Measurements from ENCODE around the gene SBK2. TPM values are rescaled to one million over a fixed set of nuclear protein-coding genes. Genes with fewer than 3 reads are reported as not detected.

Gene SBK2
- total RNA-seq, 2 experiments from 2014 or later, result not detected

GRCh38 chr19:55538132-55538531, 1.2 kb upstream of the SBK2 start:
- Histone ChIP-seq H3K9me3 (ENCODE audit: control insufficient read depth in 1 of 2, insufficient read depth in 1 of 2, low read length in 2 of 2) (no peaks in the 10 kb centered on the region), H3K4me1 (ENCODE audit: insufficient read depth, low read length) (no peaks in the 10 kb centered on the region), H3K27me3 (ENCODE audit: control insufficient read depth in 1 of 2, insufficient read depth in 2 of 2, low read length in 2 of 2) (no peaks in the 10 kb centered on the region), H3K36me3 (ENCODE audit: insufficient read depth, low read length) (no peaks in the 10 kb centered on the region), H3K4me3 (ENCODE audit: low read length) (no peak overlapping the region), H3K27ac (ENCODE audit: low read depth in 1 of 2, low read length in 2 of 2) (no peak overlapping the region)
- ChIA-PET POLR2A (no interaction called here), CTCF (no interaction called here)
- intact Hi-C loops (cut with DNase I, micrococcal nuclease), result no loop called here
- no peaks in the 10 kb centered on the region for H3K27me3 Mint-ChIP-seq
- no peak for ATAC-seq (ENCODE audit: poor library complexity)
- H3K9me3 Mint-ChIP-seq, result no peaks in the 10 kb centered on the region
- H3K4me3 Mint-ChIP-seq, result no peak overlapping the region
- no peak for DNase-seq
- no peaks in the 10 kb centered on the region for H3K4me1 Mint-ChIP-seq (ENCODE audit: low read depth)
- H3K36me3 Mint-ChIP-seq (ENCODE audit: low read depth), result no peaks in the 10 kb centered on the region
- H3K27ac Mint-ChIP-seq, result no peak overlapping the region
- TF ChIP-seq CTCF (IDR thresholded peaks at IDR 0.05), result no peak

GRCh38 chr19:55537741-55538111, 793 bp upstream of the SBK2 start:
- Mint-ChIP-seq H3K4me1 (ENCODE audit: low read depth) (no peaks in the 10 kb centered on the region), H3K9me3 (no peaks in the 10 kb centered on the region), H3K4me3 (no peak overlapping the region), H3K27me3 (no peaks in the 10 kb centered on the region), H3K36me3 (ENCODE audit: low read depth) (no peaks in the 10 kb centered on the region), H3K27ac (no peak overlapping the region)
- ATAC-seq (ENCODE audit: poor library complexity) (no peak), DNase-seq (no peak)
- Histone ChIP-seq H3K27me3 (ENCODE audit: control insufficient read depth in 1 of 2, insufficient read depth in 2 of 2, low read length in 2 of 2) (no peaks in the 10 kb centered on the region), H3K9me3 (ENCODE audit: control insufficient read depth in 1 of 2, insufficient read depth in 1 of 2, low read length in 2 of 2) (no peaks in the 10 kb centered on the region), H3K4me1 (ENCODE audit: insufficient read depth, low read length) (no peaks in the 10 kb centered on the region), H3K4me3 (ENCODE audit: low read length) (no peak overlapping the region), H3K27ac (ENCODE audit: low read depth in 1 of 2, low read length in 2 of 2) (no peak overlapping the region), H3K36me3 (ENCODE audit: insufficient read depth, low read length) (no peaks in the 10 kb centered on the region)
- intact Hi-C loops (cut with DNase I, micrococcal nuclease), result no loop called here
- CTCF ChIA-PET, result no interaction called here
- POLR2A ChIA-PET, result no interaction called here
- no peak for TF ChIP-seq CTCF (IDR thresholded peaks at IDR 0.05)

- POLR2A ChIA-PET, result interaction anchor here (0.6 kb wide), 1 partner anchor 20 kb away, joined by 3 read pairs; no protein-coding TSS in a partner anchor
- H3K4me3 Mint-ChIP-seq, result no peak overlapping the region
- no peak overlapping the region for H3K4me3 ChIP-seq (ENCODE audit: low read length)
- no peak for TF ChIP-seq CTCF (IDR thresholded peaks at IDR 0.05)
- H3K36me3 Mint-ChIP-seq (ENCODE audit: low read depth), result no peaks in the 10 kb centered on the region
- ATAC-seq (ENCODE audit: poor library complexity), result no peak
- CTCF ChIA-PET, result no interaction called here
- H3K9me3 Mint-ChIP-seq, result no peaks in the 10 kb centered on the region
- H3K36me3 ChIP-seq (ENCODE audit: insufficient read depth, low read length), result no peaks in the 10 kb centered on the region
- no peaks in the 10 kb centered on the region for H3K27me3 Mint-ChIP-seq
- intact Hi-C loops (cut with DNase I, micrococcal nuclease), result no loop called here
- no peak for DNase-seq
- no peaks in the 10 kb centered on the region for H3K4me1 ChIP-seq (ENCODE audit: insufficient read depth, low read length)
- no peaks in the 10 kb centered on the region for H3K4me1 Mint-ChIP-seq (ENCODE audit: low read depth)
- H3K9me3 ChIP-seq (ENCODE audit: control insufficient read depth in 1 of 2, insufficient read depth in 1 of 2, low read length in 2 of 2), result no peaks in the 10 kb centered on the region
- no peak overlapping the region for H3K27ac Mint-ChIP-seq
- no peaks in the 10 kb centered on the region for H3K27me3 ChIP-seq (ENCODE audit: control insufficient read depth in 1 of 2, insufficient read depth in 2 of 2, low read length in 2 of 2)
- no peak overlapping the region for H3K27ac ChIP-seq (ENCODE audit: low read depth in 1 of 2, low read length in 2 of 2)
These were observed 567 bp downstream of the SBK2 start for GRCh38 chr19:55536366-55536765.

Measured in CD4-positive, alpha-beta T cell (primary cell).